ENCODE results near the gene AGTR2.

- TF ChIP-seq EZH2 (IDR thresholded peaks at IDR 0.05; ENCODE audit: low read length, unreplicated experiment) (no peak), CTCF (conservative IDR thresholded peaks at IDR 0.05; ENCODE audit: low read depth, low read length) (no peak)
These were observed 27.7 kb downstream of the AGTR2 start for GRCh38 chrX:116198235-116198634.

All from PC-3 (cell line).